Neutrophil (primary cell): ENCODE results near the gene CHTOP.

Experiments
- H3K27ac ChIP-seq: fragments of 200-600 bp; sonication (generic); 2 replicates; pipeline ENCODE4 v1.5.1; 2016; ENCODE audit warnings: mild to moderate bottlenecking, moderate library complexity
- H3K27me3 ChIP-seq: fragments of 200-600 bp; sonication (generic); 2 replicates; pipeline ENCODE4 v1.6.0; 2016; ENCODE audit warnings: mild to moderate bottlenecking
- H3K36me3 ChIP-seq: fragments of 200-600 bp; sonication (generic); 2 replicates; pipeline ENCODE4 v1.5.1; 2017
- H3K4me1 ChIP-seq, 2 experiments: fragments of 200-600 bp in 1 of 2; sonication (generic) in 1 of 2; 1 replicate in 1 of 2; 2 replicates in 1 of 2; pipeline versions ENCODE4 v1.5.1 to v1.6.1; 2013 to 2016; ENCODE audit warnings: low read depth in 1 of 2, low read length in 1 of 2, mild to moderate bottlenecking in 1 of 2, moderate library complexity in 1 of 2; ENCODE audit not compliant: control insufficient read depth in 1 of 2, insufficient read depth in 1 of 2
- H3K4me3 ChIP-seq, 2 experiments: fragments of 200-600 bp in 1 of 2; sonication (generic) in 1 of 2; 1 replicate in 1 of 2; 2 replicates in 1 of 2; pipeline ENCODE4 v1.5.1; 2013 to 2016; ENCODE audit warnings: low read depth in 1 of 2, low read length in 1 of 2, mild to moderate bottlenecking in 1 of 2, moderate library complexity in 1 of 2
- H3K9me3 ChIP-seq: fragments of 200-600 bp; sonication (generic); 2 replicates; pipeline ENCODE4 v1.5.1; 2016
- TF ChIP-seq, protein P1 (sequence below): fragments of 200-600 bp; sonication (generic); IDR thresholded peaks from 2 replicates; pipeline ENCODE4 v1.5.1; 2016; ENCODE audit warnings: antibody characterized with exemption

CHTOP gene

DNA sequence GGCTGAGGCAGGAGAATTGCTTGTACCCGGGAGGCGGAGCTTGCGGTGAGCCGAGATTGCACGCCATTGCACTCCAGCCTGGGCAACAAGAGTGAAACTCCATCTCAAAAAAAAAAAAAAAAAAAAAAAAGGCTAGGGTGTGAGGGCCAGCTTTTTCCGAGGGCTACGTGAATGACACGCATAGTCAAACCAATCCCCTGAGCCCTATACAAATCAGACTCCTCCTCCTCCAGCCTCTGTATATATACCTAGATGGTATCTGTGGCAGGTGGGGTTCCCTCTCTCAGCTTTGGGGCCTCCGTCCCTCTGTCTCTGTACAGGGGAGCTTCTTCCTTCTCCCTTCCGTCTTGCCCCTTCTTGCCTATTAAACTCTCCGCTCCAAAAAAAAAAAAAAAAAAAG lies 27.7 kb upstream of the CHTOP start:
- H3K4me1 ChIP-seq, result peaks cover 2 to 8% of the 10 kb centered on the region in 2 experiments
- no peaks in the 10 kb centered on the region for H3K36me3 ChIP-seq
- TF ChIP-seq, protein P1, sequence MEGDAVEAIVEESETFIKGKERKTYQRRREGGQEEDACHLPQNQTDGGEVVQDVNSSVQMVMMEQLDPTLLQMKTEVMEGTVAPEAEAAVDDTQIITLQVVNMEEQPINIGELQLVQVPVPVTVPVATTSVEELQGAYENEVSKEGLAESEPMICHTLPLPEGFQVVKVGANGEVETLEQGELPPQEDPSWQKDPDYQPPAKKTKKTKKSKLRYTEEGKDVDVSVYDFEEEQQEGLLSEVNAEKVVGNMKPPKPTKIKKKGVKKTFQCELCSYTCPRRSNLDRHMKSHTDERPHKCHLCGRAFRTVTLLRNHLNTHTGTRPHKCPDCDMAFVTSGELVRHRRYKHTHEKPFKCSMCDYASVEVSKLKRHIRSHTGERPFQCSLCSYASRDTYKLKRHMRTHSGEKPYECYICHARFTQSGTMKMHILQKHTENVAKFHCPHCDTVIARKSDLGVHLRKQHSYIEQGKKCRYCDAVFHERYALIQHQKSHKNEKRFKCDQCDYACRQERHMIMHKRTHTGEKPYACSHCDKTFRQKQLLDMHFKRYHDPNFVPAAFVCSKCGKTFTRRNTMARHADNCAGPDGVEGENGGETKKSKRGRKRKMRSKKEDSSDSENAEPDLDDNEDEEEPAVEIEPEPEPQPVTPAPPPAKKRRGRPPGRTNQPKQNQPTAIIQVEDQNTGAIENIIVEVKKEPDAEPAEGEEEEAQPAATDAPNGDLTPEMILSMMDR, result no peak
- H3K9me3 ChIP-seq, result no peaks in the 10 kb centered on the region
- H3K27ac ChIP-seq, result no peak overlapping the region
- H3K4me3 ChIP-seq, result no peak overlapping the region
- H3K27me3 ChIP-seq, result peaks cover 65% of the 10 kb centered on the region

DNA sequence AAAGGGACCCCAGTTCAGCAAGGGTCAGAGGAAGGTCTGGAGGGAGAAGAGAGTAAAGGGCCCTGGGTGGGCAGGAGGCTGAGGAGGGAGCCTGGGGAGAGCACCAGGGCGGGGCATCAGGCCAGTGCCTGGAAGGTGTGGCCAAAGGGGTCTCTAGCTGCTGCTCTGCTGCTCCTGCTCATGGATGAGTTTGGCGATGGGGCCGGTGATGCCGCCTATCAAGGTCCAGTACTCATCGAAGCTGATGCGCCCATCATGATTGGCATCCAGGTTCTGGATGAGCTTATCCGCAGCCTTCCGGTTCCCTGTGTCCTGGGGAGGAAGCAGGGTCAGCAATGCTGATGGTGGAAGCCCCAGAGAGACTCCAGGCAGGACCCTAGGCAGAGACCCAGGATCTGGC lies 26.5 kb upstream of the CHTOP start:
- Histone ChIP-seq H3K27me3 (peaks cover 66% of the 10 kb centered on the region), H3K27ac (no peak overlapping the region)

DNA sequence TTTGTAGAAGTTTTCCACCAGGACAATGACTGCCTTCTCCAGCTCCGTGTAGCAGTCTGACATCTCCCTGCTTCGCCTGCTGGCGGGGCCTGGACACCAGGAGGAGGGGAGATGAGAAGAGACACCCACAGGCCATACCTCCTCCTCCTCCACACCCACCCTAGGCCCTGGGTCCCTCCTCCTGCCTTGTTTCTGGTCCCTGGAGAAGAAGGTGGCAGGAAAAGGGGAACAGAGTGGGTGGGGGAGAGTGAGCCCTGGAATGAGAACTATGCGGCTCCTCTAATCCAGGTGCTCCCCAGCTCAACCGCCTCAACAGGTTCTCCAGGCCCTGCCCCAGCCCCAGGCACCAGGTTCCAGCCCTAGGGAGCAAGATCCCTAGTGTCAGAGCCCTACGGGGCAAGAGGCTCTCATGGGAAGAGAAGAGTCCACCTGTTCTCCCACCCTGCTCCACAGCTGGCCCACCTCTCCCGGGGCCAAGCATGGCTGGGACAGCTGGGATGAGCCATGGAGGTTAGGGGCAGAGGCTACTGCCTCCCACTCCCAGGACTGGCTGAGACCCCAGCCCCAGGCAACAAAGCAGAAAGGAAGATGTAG lies 25.7 kb upstream of the CHTOP start:
- Histone ChIP-seq H3K27me3 (peaks cover 58% of the 10 kb centered on the region), H3K27ac (no peak overlapping the region), H3K36me3 (no peaks in the 10 kb centered on the region), H3K4me1 (no peaks in the 10 kb centered on the region), H3K9me3 (no peaks in the 10 kb centered on the region), H3K4me3 (no peak overlapping the region)
- TF ChIP-seq, protein P1, result no peak

More for the DNA sequence above, 26.5 kb upstream of the CHTOP start:
- Histone ChIP-seq H3K9me3 (no peaks in the 10 kb centered on the region), H3K4me1 (no peaks in the 10 kb centered on the region), H3K36me3 (no peaks in the 10 kb centered on the region), H3K4me3 (no peak overlapping the region)
- TF ChIP-seq, protein P1, result no peak

DNA sequence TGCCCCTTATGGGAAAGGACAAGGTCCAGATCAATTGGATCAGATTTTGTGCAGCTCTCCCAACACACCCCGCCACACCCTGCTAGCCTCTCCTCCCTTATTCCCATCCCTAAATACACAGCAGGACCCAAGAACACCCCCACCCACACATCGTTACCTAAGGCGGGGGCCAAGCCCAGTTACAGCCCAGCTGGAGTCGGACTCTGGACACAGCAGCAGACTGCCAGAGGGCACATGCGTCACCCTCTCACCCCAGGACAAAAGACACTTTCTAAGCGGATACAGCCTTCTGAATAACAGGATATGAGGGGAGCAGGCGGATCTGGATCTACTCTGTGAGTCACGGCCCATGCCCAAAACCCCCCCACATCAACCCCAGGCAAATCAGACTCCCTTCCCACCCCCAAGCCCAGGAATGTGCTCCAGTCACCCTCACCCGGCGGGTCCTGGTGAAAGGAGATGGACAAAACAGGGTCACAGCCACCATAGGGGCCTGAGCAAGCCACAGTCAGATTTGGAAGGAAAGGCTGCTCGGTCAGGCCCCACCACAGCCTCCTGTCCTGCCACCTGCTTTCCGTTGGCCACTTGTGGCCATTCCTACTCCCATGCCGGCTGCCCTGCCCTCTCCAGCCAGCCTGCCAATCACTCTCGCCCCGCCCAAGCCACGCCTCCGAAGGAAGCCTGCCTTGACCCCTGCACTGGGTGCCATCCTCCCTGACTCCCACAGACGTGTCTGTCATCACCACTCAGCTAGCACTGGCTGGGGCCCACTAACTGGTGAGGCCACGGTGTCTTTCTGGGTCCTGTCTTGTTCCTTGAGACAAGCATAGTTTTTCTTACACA lies 24.9 kb upstream of the CHTOP start:
- Histone ChIP-seq H3K9me3 (no peaks in the 10 kb centered on the region), H3K27ac (no peak overlapping the region), H3K27me3 (peaks cover 50% of the 10 kb centered on the region), H3K4me3 (no peak overlapping the region), H3K4me1 (no peaks in the 10 kb centered on the region), H3K36me3 (no peaks in the 10 kb centered on the region)
- TF ChIP-seq, protein P1, result no peak

DNA sequence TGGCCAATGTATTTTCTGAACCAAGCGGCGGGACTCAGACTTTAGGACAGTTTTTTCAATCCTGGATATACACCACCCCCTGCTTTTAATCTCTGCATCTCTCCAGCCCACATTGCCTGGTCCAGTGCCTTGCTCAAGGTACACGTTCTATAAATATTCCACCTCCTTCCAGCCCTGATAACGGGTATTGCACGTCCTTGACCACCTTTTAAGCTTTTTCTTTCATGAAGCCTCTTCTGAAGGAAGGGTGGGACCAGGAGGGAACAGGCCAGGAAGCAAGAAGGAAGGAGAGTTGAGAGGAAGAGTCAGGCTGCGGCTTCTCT lies 24.3 kb upstream of the CHTOP start:
- H3K9me3 ChIP-seq, result no peaks in the 10 kb centered on the region
- no peaks in the 10 kb centered on the region for H3K4me1 ChIP-seq
- H3K27me3 ChIP-seq, result peaks cover 44% of the 10 kb centered on the region
- no peaks in the 10 kb centered on the region for H3K36me3 ChIP-seq
- TF ChIP-seq, protein P1, result no peak
- H3K27ac ChIP-seq, result no peak overlapping the region
- no peak overlapping the region for H3K4me3 ChIP-seq
